Activated CD4-positive, alpha-beta T cell treated with anti-CD3 and anti-CD28 coated beads for 36 hours (primary cell): Measurements from ENCODE around the gene BMP10. TPM values are rescaled to one million over a fixed set of nuclear protein-coding genes. Genes with fewer than 3 reads are reported as not detected.

ENCODE experiments used
- ATAC-seq: fragments of 200-7000 bp; cut with Tn5 transposase; one replicate; pipeline ENCODE4 v1.10.0; 2021; ENCODE audit warnings: mild to moderate bottlenecking, moderate library complexity
- CTCF ChIA-PET: fragments of 350-600 bp; sonication (Branson Sonifier 250); formaldehyde crosslinking; loops from one replicate; lab custom pipeline; 2021; ENCODE audit warnings: antibody characterized with exemption; lab: Charles Lee
- POLR2A ChIA-PET: fragments of 350-600 bp; sonication (Branson Sonifier 250); formaldehyde crosslinking; loops from one replicate; lab custom pipeline; 2021; ENCODE audit warnings: antibody characterized with exemption, inconsistent platforms; lab: Charles Lee
- DNase-seq: peaks from one replicate; pipeline ENCODE4 v3.0.0-alpha.2; 2020
- H3K27ac Mint-ChIP-seq: one replicate; pipeline ENCODE4 v1.8.0; 2021; ENCODE audit warnings: mixed read lengths
- H3K27me3 Mint-ChIP-seq: one replicate; pipeline ENCODE4 v1.8.0; 2021; ENCODE audit warnings: mixed read lengths
- H3K36me3 Mint-ChIP-seq: one replicate; pipeline ENCODE4 v1.8.0; 2021; ENCODE audit warnings: low read depth, mixed read lengths
- H3K4me1 Mint-ChIP-seq: one replicate; pipeline ENCODE4 v1.8.0; 2021; ENCODE audit warnings: mixed read lengths
- H3K4me3 Mint-ChIP-seq: one replicate; pipeline ENCODE4 v1.8.0; 2021; ENCODE audit warnings: mild to moderate bottlenecking, moderate library complexity, mixed read lengths
- H3K9me3 Mint-ChIP-seq: one replicate; pipeline ENCODE4 v1.8.0; 2021; ENCODE audit warnings: low read depth, mixed read lengths
- intact Hi-C, 2 experiments: fragments of 100-400 bp; cut with DNase I in 1 of 2; cut with micrococcal nuclease in 1 of 2; formaldehyde crosslinking; loops; one replicate each; pipeline versions ENCODE4 v1.14.2 to v1.15.1; 2022 to 2024; cut with DNase I, micrococcal nuclease
- total RNA-seq, 2 experiments: library from RNA; stranded (reverse); gene quantifications; one replicate each; pipeline ENCODE4 v1.2.3, GENCODE V29; 2021

The BMP10 gene
- total RNA-seq, 2 experiments from 2014 or later, result not detected

DNA sequence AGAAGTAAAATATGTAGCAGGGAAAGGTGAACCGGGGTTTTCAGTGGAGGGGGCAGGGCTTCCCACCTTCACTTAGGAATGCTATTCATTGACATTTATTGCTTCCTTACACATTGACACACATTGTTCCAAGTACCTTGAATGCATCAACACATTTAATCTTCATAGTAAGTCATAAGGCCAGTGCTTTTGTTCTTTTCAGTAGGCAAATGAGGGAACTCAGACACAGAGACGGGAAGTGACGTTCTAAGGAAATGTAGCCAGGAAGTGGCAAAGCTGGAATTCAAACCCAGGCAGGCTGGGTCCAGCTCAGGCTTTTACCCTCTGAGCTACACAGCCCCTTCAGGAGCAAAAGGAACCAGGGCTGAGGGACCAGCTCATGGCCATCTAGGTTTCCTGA lies 20.7 kb downstream of the BMP10 start:
- Mint-ChIP-seq H3K9me3 (no peaks in the 10 kb centered on the region), H3K36me3 (no peaks in the 10 kb centered on the region), H3K27me3 (peaks cover 13% of the 10 kb centered on the region), H3K4me3 (no peak overlapping the region), H3K27ac (no peak overlapping the region), H3K4me1 (no peaks in the 10 kb centered on the region)
- ATAC-seq (no peak), DNase-seq (no peak)
- ChIA-PET POLR2A (no interaction called here), CTCF (interaction anchor here (0.9 to 1.1 kb wide), 3 partner anchors 14 to 75 kb away, joined by 3 to 7 read pairs (median 3); no protein-coding TSS in a partner anchor)
- intact Hi-C loops, result no loop called here

- intact Hi-C loops, result no loop called here
- POLR2A ChIA-PET, result no interaction called here
- ATAC-seq, result no peak
- H3K9me3 Mint-ChIP-seq, result no peaks in the 10 kb centered on the region
- no peak overlapping the region for H3K27ac Mint-ChIP-seq
- DNase-seq, result no peak
- H3K4me1 Mint-ChIP-seq, result no peaks in the 10 kb centered on the region
- H3K4me3 Mint-ChIP-seq, result no peak overlapping the region
- H3K27me3 Mint-ChIP-seq, result peaks cover 13% of the 10 kb centered on the region
- no peaks in the 10 kb centered on the region for H3K36me3 Mint-ChIP-seq
- CTCF ChIA-PET, result interaction anchor here (0.7 to 3.1 kb wide), 6 partner anchors 9 to 141 kb away, joined by 3 to 11 read pairs (median 5); no protein-coding TSS in a partner anchor
Observed at GRCh38 chr2:68849579-68850030, 21.6 kb downstream of the BMP10 start.

GRCh38 chr2:68847751-68848150 lies 23.4 kb downstream of the BMP10 start:
- DNase-seq (no peak), ATAC-seq (no peak)
- intact Hi-C loops, result no loop called here
- CTCF ChIA-PET, result interaction anchor here (1.0 to 3.1 kb wide), 6 partner anchors 10 to 314 kb away, joined by 3 to 11 read pairs (median 6); no protein-coding TSS in a partner anchor
- POLR2A ChIA-PET, result interaction anchor here (0.6 kb wide), 1 partner anchor 95 kb away, joined by 3 read pairs; no protein-coding TSS in a partner anchor
- Mint-ChIP-seq H3K36me3 (no peaks in the 10 kb centered on the region), H3K4me1 (no peaks in the 10 kb centered on the region), H3K27ac (no peak overlapping the region), H3K27me3 (peaks cover 13% of the 10 kb centered on the region), H3K9me3 (no peaks in the 10 kb centered on the region), H3K4me3 (no peak overlapping the region)

GRCh38 chr2:68846091-68846490 lies 25.1 kb downstream of the BMP10 start:
- ChIA-PET POLR2A (interaction anchor here (0.7 kb wide), 1 partner anchor 136 kb away, joined by 4 read pairs; no protein-coding TSS in a partner anchor), CTCF (interaction anchor here (0.6 to 1.4 kb wide), 7 partner anchors 10 to 383 kb away, joined by 3 to 5 read pairs (median 4); no protein-coding TSS in a partner anchor)
- Mint-ChIP-seq H3K36me3 (no peaks in the 10 kb centered on the region), H3K27ac (no peak overlapping the region), H3K4me1 (no peaks in the 10 kb centered on the region), H3K27me3 (peaks cover 13% of the 10 kb centered on the region), H3K9me3 (no peaks in the 10 kb centered on the region), H3K4me3 (no peak overlapping the region)
- DNase-seq (no peak), ATAC-seq (no peak)
- intact Hi-C loops, result no loop called here

DNA sequence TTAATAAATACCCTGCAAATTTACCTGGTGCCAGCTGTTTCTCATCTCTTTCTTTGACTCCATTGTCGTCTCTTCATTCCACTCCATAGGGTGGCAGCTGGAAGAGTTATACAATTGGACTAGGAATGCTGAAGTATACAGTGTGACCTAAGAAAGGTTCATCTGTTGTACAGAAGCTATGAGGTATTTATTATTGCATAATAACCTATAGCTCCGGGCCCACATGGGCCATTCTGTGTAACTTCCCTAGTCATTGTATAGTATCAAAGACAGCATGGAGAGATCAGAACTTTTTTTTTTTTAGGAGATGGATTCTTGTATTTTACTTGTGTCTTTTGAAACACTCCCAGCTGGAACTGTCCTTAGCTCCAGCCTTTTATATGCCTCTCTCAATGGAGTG lies 26.2 kb downstream of the BMP10 start:
- H3K27ac Mint-ChIP-seq, result no peak overlapping the region

GRCh38 chr2:68839260-68839833 lies 31.9 kb downstream of the BMP10 start:
- intact Hi-C loops, result loop anchor here (1.0 to 2.0 kb wide), 5 partner anchors 69 to 373 kb away; partner anchors contain the start of genes APLF (in 2 of the 2) and FBXO48 (in 2 of the 2)
- Mint-ChIP-seq H3K4me3 (no peak overlapping the region), H3K36me3 (no peaks in the 10 kb centered on the region), H3K4me1 (peaks cover 33% of the 10 kb centered on the region), H3K27me3 (no peaks in the 10 kb centered on the region), H3K27ac (no peak overlapping the region), H3K9me3 (no peaks in the 10 kb centered on the region)
- ATAC-seq, result no peak
- ChIA-PET CTCF (interaction anchor here (0.6 to 6.9 kb wide), 19 partner anchors 14 to 201 kb away, joined by 3 to 55 read pairs (median 6); partner anchors contain the start of gene ARHGAP25), POLR2A (no interaction called here)
- peak; percentile 61 for DNase-seq

More for the DNA sequence above, 26.2 kb downstream of the BMP10 start:
- POLR2A ChIA-PET, result no interaction called here
- intact Hi-C loops, result no loop called here
- ATAC-seq (no peak), DNase-seq (no peak)
- no peak overlapping the region for H3K4me3 Mint-ChIP-seq
- no peaks in the 10 kb centered on the region for H3K4me1 Mint-ChIP-seq
- no peaks in the 10 kb centered on the region for H3K36me3 Mint-ChIP-seq
- CTCF ChIA-PET, result interaction anchor here (0.8 to 2.1 kb wide), 9 partner anchors 9 to 383 kb away, joined by 3 to 6 read pairs (median 5); no protein-coding TSS in a partner anchor
- H3K27me3 Mint-ChIP-seq, result peaks cover 13% of the 10 kb centered on the region
- no peaks in the 10 kb centered on the region for H3K9me3 Mint-ChIP-seq

- Mint-ChIP-seq H3K4me3 (no peak overlapping the region), H3K27me3 (no peaks in the 10 kb centered on the region), H3K4me1 (peaks cover 33% of the 10 kb centered on the region), H3K36me3 (no peaks in the 10 kb centered on the region), H3K9me3 (no peaks in the 10 kb centered on the region), H3K27ac (no peak overlapping the region)
- CTCF ChIA-PET, result interaction anchor here (0.6 to 6.9 kb wide), 29 partner anchors 14 to 617 kb away, joined by 3 to 55 read pairs (median 4); partner anchors contain the start of gene ARHGAP25
- POLR2A ChIA-PET, result no interaction called here
- intact Hi-C loops, result loop anchor here (1.0 to 2.0 kb wide), 6 partner anchors 70 to 372 kb away; partner anchors contain the start of genes APLF (in 2 of the 2) and FBXO48 (in 2 of the 2)
- ATAC-seq, result no peak
- no peak for DNase-seq
Observed at GRCh38 chr2:68838641-68839040, 32.6 kb downstream of the BMP10 start.

DNA sequence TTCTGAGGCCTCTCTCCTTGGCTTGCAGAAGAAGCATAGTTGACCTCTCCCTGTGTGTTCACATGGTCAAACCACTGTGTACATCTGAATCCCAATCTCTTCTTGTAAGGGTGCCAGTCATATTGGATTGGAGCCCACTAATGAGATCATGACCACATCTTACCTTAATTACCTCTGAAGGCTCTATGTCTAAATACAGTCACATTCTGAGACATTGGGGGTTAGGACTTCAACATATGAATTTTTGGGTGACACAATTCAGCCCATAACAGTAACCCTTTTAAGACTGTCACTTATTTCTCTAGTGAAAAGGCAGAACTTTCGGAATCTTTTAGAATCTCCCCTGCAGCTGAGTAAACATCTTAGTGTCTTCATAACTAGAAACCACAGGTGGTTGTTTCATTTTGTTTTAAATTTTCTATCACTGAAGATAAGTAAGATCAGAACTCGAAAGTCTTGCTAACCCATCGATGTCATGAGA lies 33.3 kb downstream of the BMP10 start:
- CTCF ChIA-PET, result interaction anchor here (0.7 to 6.9 kb wide), 22 partner anchors 15 to 374 kb away, joined by 3 to 55 read pairs (median 5); partner anchors contain the start of gene ARHGAP25
- H3K27me3 Mint-ChIP-seq, result no peaks in the 10 kb centered on the region
- peaks cover 33% of the 10 kb centered on the region for H3K4me1 Mint-ChIP-seq
- no peak overlapping the region for H3K4me3 Mint-ChIP-seq
- ATAC-seq, result peak; percentile 87
- H3K36me3 Mint-ChIP-seq, result no peaks in the 10 kb centered on the region
- no peak for DNase-seq
- no peaks in the 10 kb centered on the region for H3K9me3 Mint-ChIP-seq
- POLR2A ChIA-PET, result no interaction called here
- peak overlapping the region; percentile 79 for H3K27ac Mint-ChIP-seq
- intact Hi-C loops, result loop anchor here (1.0 to 2.0 kb wide), 7 partner anchors 71 to 371 kb away; partner anchors contain the start of genes APLF (in 2 of the 2) and FBXO48 (in 2 of the 2)

DNA sequence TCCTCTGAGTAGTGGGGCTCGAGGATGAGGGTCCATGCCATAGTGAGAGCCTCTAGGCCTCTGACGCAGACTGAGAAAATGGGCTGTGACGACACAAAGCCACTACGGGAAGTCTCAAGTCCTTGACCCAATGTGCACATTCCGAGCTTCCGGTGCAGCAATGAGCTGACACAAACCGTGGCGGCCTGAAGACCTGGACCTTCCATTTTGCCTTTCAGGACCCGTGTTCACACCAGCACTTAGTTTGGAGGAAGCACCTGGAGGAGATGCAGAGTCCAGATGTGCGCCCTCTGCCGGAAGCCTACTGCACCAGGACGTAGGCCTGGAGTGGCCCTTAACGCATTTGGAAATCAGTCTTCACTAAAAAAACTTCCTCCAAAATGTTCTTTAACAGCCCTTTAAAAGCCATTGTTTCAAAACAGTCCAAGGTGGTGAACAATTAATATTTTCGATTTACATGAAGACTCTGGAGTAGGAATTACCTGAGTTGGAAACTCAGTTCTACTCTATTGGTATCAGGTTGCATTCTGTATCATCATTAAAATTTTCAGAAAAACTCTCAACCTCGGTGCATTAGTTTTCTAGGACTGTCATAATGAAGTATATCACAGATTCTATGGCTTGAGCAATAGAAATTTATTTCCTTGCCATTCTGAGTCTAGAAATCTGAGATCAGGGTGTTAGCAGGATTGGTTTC lies 33.9 kb downstream of the BMP10 start:
- peak overlapping the region; percentile 79 for H3K27ac Mint-ChIP-seq
- DNase-seq, result peak; percentile 84
- no peaks in the 10 kb centered on the region for H3K36me3 Mint-ChIP-seq
- peaks cover 39% of the 10 kb centered on the region for H3K4me1 Mint-ChIP-seq
- H3K9me3 Mint-ChIP-seq, result no peaks in the 10 kb centered on the region
- POLR2A ChIA-PET, result no interaction called here
- H3K27me3 Mint-ChIP-seq, result no peaks in the 10 kb centered on the region
- no peak overlapping the region for H3K4me3 Mint-ChIP-seq
- CTCF ChIA-PET, result interaction anchor here (0.8 to 6.9 kb wide), 16 partner anchors 9 to 374 kb away, joined by 3 to 55 read pairs (median 5); no protein-coding TSS in a partner anchor
- intact Hi-C loops, result loop anchor here (1.0 to 2.0 kb wide), 3 partner anchors 86 to 120 kb away; no protein-coding TSS in a partner anchor
- ATAC-seq, result peak; percentile 45

DNA sequence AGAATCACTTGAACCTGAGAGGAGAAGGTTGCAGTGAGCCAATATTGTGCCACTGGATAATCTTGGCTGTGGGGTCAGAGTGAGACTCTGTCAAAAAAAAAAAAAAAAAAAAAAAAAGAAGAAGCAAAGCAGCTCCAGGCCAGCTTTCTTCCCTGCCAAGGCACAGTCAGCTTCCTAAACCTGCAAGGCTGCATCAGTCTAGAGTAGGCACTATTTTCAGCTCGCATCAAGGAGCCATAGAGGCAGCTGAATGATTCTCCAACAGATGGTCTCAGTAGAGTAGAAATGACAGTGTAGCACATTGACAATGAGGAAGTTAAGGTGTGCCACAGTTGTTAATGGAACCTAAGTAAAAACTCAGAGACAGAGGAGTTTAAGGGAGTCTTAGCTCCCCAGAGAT lies 35.6 kb downstream of the BMP10 start:
- Mint-ChIP-seq H3K27me3 (no peaks in the 10 kb centered on the region), H3K36me3 (no peaks in the 10 kb centered on the region), H3K27ac (no peak overlapping the region), H3K4me1 (peaks cover 56% of the 10 kb centered on the region), H3K4me3 (no peak overlapping the region), H3K9me3 (no peaks in the 10 kb centered on the region)
- ChIA-PET POLR2A (no interaction called here), CTCF (interaction anchor here (0.6 to 6.9 kb wide), 13 partner anchors 10 to 372 kb away, joined by 3 to 55 read pairs (median 5); no protein-coding TSS in a partner anchor)
- DNase-seq, result no peak
- intact Hi-C loops, result loop anchor here in 1 of 2 experiments (2.0 kb wide), 1 partner anchor 89 kb away; no protein-coding TSS in a partner anchor
- ATAC-seq, result no peak
